ENCODE data around the gene ASXL3.

The ASXL3 gene

GRCh38 chr18:33596178-33596854 is 18.3 kb downstream of the ASXL3 start:
- H3K27me3 ChIP-seq (ENCODE audit: control insufficient read depth, insufficient read depth, low read length), result no peaks in the 10 kb centered on the region
- no peaks in the 10 kb centered on the region for H3K9me3 ChIP-seq (ENCODE audit: control insufficient read depth, low read length)
- H3K4me2 ChIP-seq (ENCODE audit: low read length), result no peak overlapping the region
- H3K4me3 ChIP-seq (ENCODE audit: low read depth, low read length), result no peak overlapping the region
- H3K9ac ChIP-seq, result no peak overlapping the region
- no peaks in the 10 kb centered on the region for H3K4me1 ChIP-seq
- no peak overlapping the region for H2AFZ ChIP-seq
- H3K36me3 ChIP-seq (ENCODE audit: control insufficient read depth, insufficient read depth, low read length), result no peaks in the 10 kb centered on the region
- no peaks in the 10 kb centered on the region for H3K79me2 ChIP-seq
- H3K27ac ChIP-seq, result no peak overlapping the region
- no peak for TF ChIP-seq CTCF (IDR thresholded peaks at IDR 0.05)

DNA sequence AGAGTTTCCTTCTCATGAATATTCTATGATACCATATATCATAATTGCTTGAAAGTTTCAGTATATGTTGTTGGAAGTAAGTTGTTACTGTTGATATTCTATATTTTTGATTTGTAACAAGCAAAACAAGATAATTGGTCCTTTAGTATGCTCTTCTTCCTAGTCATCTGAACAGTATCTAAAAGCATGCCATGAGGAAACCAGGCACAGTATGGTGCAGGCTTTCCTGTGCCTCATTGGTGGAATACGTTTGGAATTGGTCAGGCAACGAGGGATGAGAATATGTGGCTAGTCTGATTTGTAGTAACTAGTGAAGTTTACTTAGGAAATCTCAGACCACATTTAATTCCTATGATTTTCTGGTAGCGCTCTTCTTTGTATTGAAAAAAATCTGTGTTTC is 22.8 kb downstream of the ASXL3 start:
- TF ChIP-seq CTCF (IDR thresholded peaks at IDR 0.05), result no peak
- Histone ChIP-seq H3K27me3 (ENCODE audit: control insufficient read depth, insufficient read depth, low read length) (no peaks in the 10 kb centered on the region), H2AFZ (no peak overlapping the region), H3K4me1 (no peaks in the 10 kb centered on the region), H3K9ac (no peak overlapping the region), H3K79me2 (no peaks in the 10 kb centered on the region), H3K36me3 (ENCODE audit: control insufficient read depth, insufficient read depth, low read length) (no peaks in the 10 kb centered on the region), H3K9me3 (ENCODE audit: control insufficient read depth, low read length) (no peaks in the 10 kb centered on the region), H3K27ac (no peak overlapping the region), H3K4me2 (ENCODE audit: low read length) (no peak overlapping the region), H3K4me3 (ENCODE audit: low read depth, low read length) (no peak overlapping the region)

DNA sequence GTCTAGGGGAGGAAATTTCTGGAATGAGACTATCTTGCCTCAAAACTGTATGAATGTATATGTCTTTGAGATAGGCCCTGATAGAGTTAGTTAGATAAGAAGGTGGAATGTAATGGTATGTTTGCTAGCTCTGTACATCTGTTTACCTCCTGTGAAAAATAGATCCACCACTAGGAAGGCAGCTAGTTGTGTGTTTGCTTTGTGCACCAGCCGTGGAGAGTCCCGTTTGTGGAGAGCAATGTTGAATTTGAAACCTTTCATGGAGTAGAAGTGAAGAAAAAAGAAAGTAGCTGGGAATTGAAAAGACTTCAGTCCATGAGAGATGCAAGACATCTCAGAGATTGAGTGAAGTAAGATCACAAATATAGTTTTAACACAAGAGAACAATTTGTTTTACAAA is 25.4 kb downstream of the ASXL3 start:
- no peak overlapping the region for H2AFZ ChIP-seq
- H3K9me3 ChIP-seq (ENCODE audit: control insufficient read depth, low read length), result no peaks in the 10 kb centered on the region
- no peaks in the 10 kb centered on the region for H3K4me1 ChIP-seq
- TF ChIP-seq CTCF (IDR thresholded peaks at IDR 0.05), result no peak
- no peak overlapping the region for H3K4me2 ChIP-seq (ENCODE audit: low read length)
- no peak overlapping the region for H3K4me3 ChIP-seq (ENCODE audit: low read depth, low read length)
- H3K79me2 ChIP-seq, result no peaks in the 10 kb centered on the region
- no peaks in the 10 kb centered on the region for H3K36me3 ChIP-seq (ENCODE audit: control insufficient read depth, insufficient read depth, low read length)
- no peaks in the 10 kb centered on the region for H3K27me3 ChIP-seq (ENCODE audit: control insufficient read depth, insufficient read depth, low read length)
- no peak overlapping the region for H3K27ac ChIP-seq
- H3K9ac ChIP-seq, result no peak overlapping the region

- no peak for TF ChIP-seq CTCF (IDR thresholded peaks at IDR 0.05)
- Histone ChIP-seq H3K27me3 (ENCODE audit: control insufficient read depth, insufficient read depth, low read length) (no peaks in the 10 kb centered on the region), H3K79me2 (no peaks in the 10 kb centered on the region), H2AFZ (no peak overlapping the region), H3K4me3 (ENCODE audit: low read depth, low read length) (no peak overlapping the region), H3K4me1 (no peaks in the 10 kb centered on the region), H3K9ac (no peak overlapping the region), H3K36me3 (ENCODE audit: control insufficient read depth, insufficient read depth, low read length) (no peaks in the 10 kb centered on the region), H3K9me3 (ENCODE audit: control insufficient read depth, low read length) (no peaks in the 10 kb centered on the region), H3K4me2 (ENCODE audit: low read length) (no peak overlapping the region), H3K27ac (no peak overlapping the region)
Measured at GRCh38 chr18:33605250-33605649, 27.2 kb downstream of the ASXL3 start.

DNA sequence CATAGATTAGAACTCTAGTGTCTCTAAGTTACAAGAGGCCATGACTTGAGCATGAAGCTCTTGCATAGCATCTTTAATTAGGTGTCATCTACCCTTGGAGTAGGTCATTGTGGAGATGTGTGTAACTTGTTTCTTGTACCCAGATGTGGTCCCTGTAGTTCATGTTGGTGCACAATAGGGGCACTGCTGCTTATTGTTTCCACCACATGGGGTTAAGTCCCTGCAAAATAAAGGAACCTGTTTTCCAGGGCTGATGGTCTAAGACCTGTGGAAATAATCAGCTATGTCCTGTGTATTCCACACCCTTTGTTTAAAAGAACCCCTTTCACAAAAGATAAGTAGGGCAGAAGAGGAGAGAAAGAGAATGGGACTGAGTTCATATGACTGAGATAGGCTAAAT is 28.6 kb downstream of the ASXL3 start:
- Histone ChIP-seq H3K9ac (no peak overlapping the region), H3K9me3 (ENCODE audit: control insufficient read depth, low read length) (no peaks in the 10 kb centered on the region), H3K4me1 (no peaks in the 10 kb centered on the region), H2AFZ (no peak overlapping the region), H3K4me2 (ENCODE audit: low read length) (no peak overlapping the region), H3K4me3 (ENCODE audit: low read depth, low read length) (no peak overlapping the region), H3K79me2 (no peaks in the 10 kb centered on the region), H3K27me3 (ENCODE audit: control insufficient read depth, insufficient read depth, low read length) (no peaks in the 10 kb centered on the region), H3K36me3 (ENCODE audit: control insufficient read depth, insufficient read depth, low read length) (no peaks in the 10 kb centered on the region), H3K27ac (no peak overlapping the region)
- TF ChIP-seq CTCF (IDR thresholded peaks at IDR 0.05), result no peak
